Prostate gland (tissue), 2 donors: ENCODE results near the gene KSR2. TPM values are rescaled to one million over a fixed set of nuclear protein-coding genes. Genes with fewer than 3 reads are reported as not detected.
"Not testable (repeated sequence)": the region's sequence is repeated elsewhere in the genome, so short reads cannot be mapped to it uniquely, and the experiment has no call there.

Experiments
- DNase-seq: peaks from one replicate; pipeline ENCODE4 v3.0.0-alpha.2; 2019; ENCODE audit warnings: low spot score
- H3K27ac ChIP-seq, 2 donors: fragments of 200-600 bp; sonication (generic); 2 replicates each; pipeline ENCODE4 v1.5.1; 2017 to 2019
- H3K27me3 ChIP-seq: fragments of 200-600 bp; sonication (generic); replicated peaks from 2 replicates; pipeline ENCODE4 v1.5.1; 2019; ENCODE audit not compliant: insufficient read depth
- H3K36me3 ChIP-seq, 2 donors: fragments of 200-600 bp; sonication (generic); 1 replicate in 1 of 2; 2 replicates in 1 of 2; pipeline versions ENCODE4 v1.5.1 to v1.8.1; 2017 to 2019
- H3K4me1 ChIP-seq: fragments of 200-600 bp; sonication (generic); replicated peaks from 2 replicates; pipeline ENCODE4 v1.5.1; 2019
- H3K4me3 ChIP-seq, 2 donors: fragments of 200-600 bp; sonication (generic); 2 replicates each; pipeline ENCODE4 v1.5.1; 2017 to 2019
- H3K9me3 ChIP-seq: fragments of 200-600 bp; sonication (generic); 2 replicates; pipeline ENCODE4 v1.5.1; 2017
- POLR2A ChIP-seq: fragments of 450-650 bp; IDR thresholded peaks from one replicate; pipeline ENCODE4 v1.6.1; 2016; ENCODE audit warnings: antibody characterized with exemption, mild to moderate bottlenecking
- POLR2AphosphoS5 ChIP-seq: sonication (generic); formaldehyde crosslinking; IDR thresholded peaks from one replicate; pipeline ENCODE4 v1.6.1; 2017; ENCODE audit warnings: antibody characterized with exemption
- WGBS: methylation state at CpG from one replicate; pipeline ENCODE4 v1.1.5; 2018; 5-methylcytosine and 5-hydroxymethylcytosine counted together
- intact Hi-C: fragments of 100-400 bp; cut with DNase I; formaldehyde crosslinking; loops from one replicate; pipeline ENCODE4 v1.14.2; 2022
- total RNA-seq, 2 donors: library from RNA; depleted of rRNA; stranded (reverse); fragments of >200 nt; gene quantifications; one replicate each; pipeline ENCODE4 v1.1.0, GENCODE V29; 2016
- TF ChIP-seq, protein P1 (sequence below), 4 experiments: fragments of 200-600 bp in 2 of 4; fragments of 450-650 bp in 2 of 4; sonication (generic) in 2 of 4; IDR thresholded peaks; 1 replicate in 3 of 4; 2 replicates in 1 of 4; pipeline ENCODE4 v1.5.1; 2016 to 2019; ENCODE audit warnings: antibody characterized with exemption in 4 of 4, mild to moderate bottlenecking in 2 of 4, moderate library complexity in 2 of 4

Gene KSR2
- total RNA-seq, 2 donors from 2014 or later, result 1.0 to 1.7 TPM

DNA sequence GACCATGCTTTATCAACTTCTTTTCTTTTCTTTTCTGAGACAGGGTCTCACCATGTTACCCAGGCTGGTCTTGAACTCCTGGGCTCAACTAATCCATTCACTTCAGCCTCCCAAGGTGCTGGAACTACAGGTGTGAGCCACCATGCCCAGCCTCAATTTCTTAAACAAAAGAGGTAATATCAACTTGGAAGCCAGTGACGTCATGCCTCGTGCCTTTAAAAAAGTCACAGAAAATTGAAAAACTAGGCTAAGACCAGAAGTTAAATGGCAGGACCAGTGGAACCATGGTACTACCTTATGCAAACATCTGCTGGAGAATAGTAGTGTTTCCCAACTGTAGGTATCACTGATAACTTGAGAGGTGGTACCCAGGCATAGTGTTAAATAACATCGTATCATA, 103.3 kb downstream of the KSR2 start:
- TF ChIP-seq, protein P1, sequence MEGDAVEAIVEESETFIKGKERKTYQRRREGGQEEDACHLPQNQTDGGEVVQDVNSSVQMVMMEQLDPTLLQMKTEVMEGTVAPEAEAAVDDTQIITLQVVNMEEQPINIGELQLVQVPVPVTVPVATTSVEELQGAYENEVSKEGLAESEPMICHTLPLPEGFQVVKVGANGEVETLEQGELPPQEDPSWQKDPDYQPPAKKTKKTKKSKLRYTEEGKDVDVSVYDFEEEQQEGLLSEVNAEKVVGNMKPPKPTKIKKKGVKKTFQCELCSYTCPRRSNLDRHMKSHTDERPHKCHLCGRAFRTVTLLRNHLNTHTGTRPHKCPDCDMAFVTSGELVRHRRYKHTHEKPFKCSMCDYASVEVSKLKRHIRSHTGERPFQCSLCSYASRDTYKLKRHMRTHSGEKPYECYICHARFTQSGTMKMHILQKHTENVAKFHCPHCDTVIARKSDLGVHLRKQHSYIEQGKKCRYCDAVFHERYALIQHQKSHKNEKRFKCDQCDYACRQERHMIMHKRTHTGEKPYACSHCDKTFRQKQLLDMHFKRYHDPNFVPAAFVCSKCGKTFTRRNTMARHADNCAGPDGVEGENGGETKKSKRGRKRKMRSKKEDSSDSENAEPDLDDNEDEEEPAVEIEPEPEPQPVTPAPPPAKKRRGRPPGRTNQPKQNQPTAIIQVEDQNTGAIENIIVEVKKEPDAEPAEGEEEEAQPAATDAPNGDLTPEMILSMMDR (IDR thresholded peaks at IDR 0.05), result no peak
- TF ChIP-seq POLR2A (no peak), POLR2AphosphoS5 (no peak)
- no peaks in the 10 kb centered on the region for H3K27me3 ChIP-seq
- intact Hi-C loops, result no loop called here
- H3K36me3 ChIP-seq, result no peaks in the 10 kb centered on the region
- H3K9me3 ChIP-seq, result no peaks in the 10 kb centered on the region
- H3K4me3 ChIP-seq, result no peak overlapping the region
- H3K4me1 ChIP-seq, result no peaks in the 10 kb centered on the region
- no peak for DNase-seq
- 84% methylated on average over 3 of the region's 3 CpGs for WGBS
- H3K27ac ChIP-seq, result no peak overlapping the region

DNA sequence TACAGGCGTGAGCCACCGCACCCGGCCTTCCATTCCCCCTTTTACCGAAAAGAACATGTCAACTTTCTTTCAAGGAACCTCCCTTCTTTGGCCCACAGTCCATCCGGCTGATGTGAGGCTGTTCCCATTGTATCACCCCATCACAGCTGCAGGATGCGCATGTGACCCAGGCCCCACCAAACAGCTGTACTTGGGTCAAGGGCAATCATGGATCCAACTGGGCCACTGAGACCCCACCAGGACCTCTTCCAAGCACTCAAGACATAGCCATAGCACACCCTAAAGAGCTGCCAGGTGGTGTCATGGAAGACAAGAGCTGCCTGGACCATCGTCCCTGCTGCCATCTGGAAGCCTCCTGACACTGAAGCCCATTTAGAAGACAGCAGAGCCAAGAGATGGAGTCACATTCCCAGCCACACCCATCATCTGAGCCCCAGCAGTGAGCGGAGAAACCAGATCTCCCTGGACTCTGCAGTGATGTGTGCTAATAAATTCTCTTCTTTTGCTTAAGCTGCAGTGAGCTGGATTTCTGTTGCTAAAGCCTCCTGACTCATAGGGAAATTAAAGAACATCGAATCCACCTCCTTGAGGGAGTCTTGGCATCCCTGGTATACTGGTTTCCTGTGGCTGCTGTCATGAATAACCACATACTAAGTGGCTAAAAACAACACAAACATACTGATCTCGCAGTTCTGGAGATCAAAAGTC, 105.6 kb downstream of the KSR2 start:
- Histone ChIP-seq H3K27me3 (no peaks in the 10 kb centered on the region), H3K9me3 (no peaks in the 10 kb centered on the region), H3K36me3 (no peaks in the 10 kb centered on the region), H3K4me1 (no peaks in the 10 kb centered on the region), H3K27ac (no peak overlapping the region), H3K4me3 (no peak overlapping the region)
- DNase-seq, result no peak
- intact Hi-C loops, result no loop called here
- TF ChIP-seq POLR2AphosphoS5 (no peak), POLR2A (no peak)
- TF ChIP-seq, protein P1 (IDR thresholded peaks at IDR 0.05), result no peak
- WGBS, result 89% methylated on average over 10 of the region's 10 CpGs

DNA sequence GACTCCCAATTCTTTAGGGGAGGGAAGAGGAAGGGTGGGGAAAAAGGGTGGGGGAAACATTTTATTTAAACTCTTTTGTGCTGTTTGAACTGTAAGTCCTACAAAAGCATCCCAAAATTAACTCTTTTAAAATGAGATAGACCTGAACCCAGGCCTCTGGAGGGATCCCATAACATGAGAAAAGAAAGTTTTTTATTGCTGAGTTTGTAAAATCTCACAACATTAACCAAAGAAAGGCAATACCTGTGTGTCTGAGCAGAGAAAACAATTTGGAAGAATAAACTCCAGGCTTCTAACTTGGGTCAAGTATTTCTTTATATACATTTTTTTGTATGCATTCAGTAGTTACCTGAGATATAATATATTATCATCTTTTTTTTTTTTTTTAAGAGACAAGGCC, 107.1 kb downstream of the KSR2 start:
- H3K27me3 ChIP-seq, result no peaks in the 10 kb centered on the region
- H3K36me3 ChIP-seq, result no peaks in the 10 kb centered on the region
- no peak for DNase-seq
- no peak overlapping the region for H3K27ac ChIP-seq
- no peaks in the 10 kb centered on the region for H3K4me1 ChIP-seq
- TF ChIP-seq POLR2A (no peak), POLR2AphosphoS5 (no peak)
- TF ChIP-seq, protein P1 (IDR thresholded peaks at IDR 0.05), result no peak
- H3K4me3 ChIP-seq, result no peak overlapping the region
- intact Hi-C loops, result no loop called here
- H3K9me3 ChIP-seq, result no peaks in the 10 kb centered on the region

DNA sequence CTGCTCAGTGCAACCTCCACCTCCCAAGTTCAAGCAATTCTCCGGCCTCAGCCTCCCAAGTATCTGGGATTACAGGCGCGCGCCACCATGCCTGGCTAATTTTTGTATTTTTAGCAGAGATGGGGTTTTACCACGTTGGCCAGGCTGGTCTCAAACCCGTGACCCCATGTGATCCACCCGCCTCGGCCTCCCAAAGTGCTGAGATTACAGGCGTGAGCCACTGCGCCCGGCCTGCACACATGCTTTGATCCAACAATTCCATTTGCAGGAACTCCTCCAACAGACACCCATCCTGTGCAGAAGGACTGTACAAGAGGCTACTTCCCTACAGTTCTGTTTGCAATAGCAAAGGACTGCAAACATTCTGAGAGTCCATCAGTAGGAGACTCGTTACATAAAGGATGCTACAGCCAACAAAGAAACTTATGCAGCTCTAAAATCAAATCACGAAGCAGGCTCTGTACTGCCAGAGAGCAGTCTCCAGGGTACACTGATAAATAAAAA, 108.0 kb downstream of the KSR2 start:
- H3K27ac ChIP-seq, intact Hi-C loops, H3K4me1 ChIP-seq, H3K36me3 ChIP-seq, H3K27me3 ChIP-seq, H3K4me3 ChIP-seq, DNase-seq, H3K9me3 ChIP-seq: not testable (repeated sequence)
- 91% methylated on average over 13 of the region's 13 CpGs for WGBS

DNA sequence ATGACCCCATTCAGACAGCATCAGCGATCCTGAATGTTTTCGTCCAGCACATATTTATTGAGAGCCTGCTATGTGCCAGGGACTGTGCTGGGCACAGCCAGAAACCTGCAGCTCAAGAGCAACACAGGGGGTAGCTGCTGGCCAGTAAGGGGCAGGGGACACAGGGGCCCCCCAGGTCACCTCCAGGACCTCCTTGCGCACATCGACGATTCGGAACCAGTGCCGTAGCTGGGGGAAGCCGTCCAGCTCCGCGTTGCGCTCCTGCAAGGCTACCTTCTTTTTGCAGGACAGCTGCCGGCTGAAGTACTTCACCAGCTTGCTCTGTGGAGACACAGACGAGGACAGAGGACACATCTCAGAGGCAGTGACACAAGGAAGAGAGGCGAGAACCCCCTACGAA, 108.7 kb downstream of the KSR2 start:
- no peaks in the 10 kb centered on the region for H3K27me3 ChIP-seq
- DNase-seq, result no peak
- no peaks in the 10 kb centered on the region for H3K4me1 ChIP-seq
- no peaks in the 10 kb centered on the region for H3K36me3 ChIP-seq
- intact Hi-C loops, result no loop called here
- no peak overlapping the region for H3K4me3 ChIP-seq
- TF ChIP-seq, protein P1 (IDR thresholded peaks at IDR 0.05), result no peak
- TF ChIP-seq POLR2AphosphoS5, result no peak
- no peak overlapping the region for H3K27ac ChIP-seq
- H3K9me3 ChIP-seq, result no peaks in the 10 kb centered on the region
- 88% methylated on average over 15 of the region's 15 CpGs for WGBS
